22Rv1 (cell line): ENCODE data around the gene OARD1.

Experiments used
- ZFX ChIP-seq: fragments of 450-650 bp; IDR thresholded peaks from 2 replicates; pipeline ENCODE4 v1.6.1; 2017; ENCODE audit warnings: antibody characterized with exemption, borderline replicate concordance
- TF ChIP-seq, protein P1 (sequence below): fragments of 450-650 bp; IDR thresholded peaks from 2 replicates; pipeline ENCODE4 v1.5.1; 2017; ENCODE audit warnings: mild to moderate bottlenecking

DNA sequence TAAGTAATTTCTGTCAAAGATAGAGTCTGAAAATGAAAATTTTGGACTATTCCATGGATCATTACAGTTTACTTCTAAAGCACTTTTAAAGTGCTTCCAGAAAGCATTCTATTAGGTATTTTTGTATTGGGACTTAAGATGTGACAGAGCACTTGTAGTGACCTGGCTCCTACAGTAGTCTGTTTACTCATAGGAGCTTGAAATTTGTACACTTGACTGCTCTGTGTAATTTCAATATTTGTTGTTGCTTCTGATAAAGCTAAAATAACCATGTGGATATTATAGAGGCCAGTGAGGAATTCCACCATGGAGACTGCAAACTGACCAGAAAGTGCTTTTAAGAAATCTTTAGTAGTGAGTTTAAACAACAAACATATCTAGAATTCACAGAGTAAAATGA is 10.9 kb upstream of the OARD1 start:
- TF ChIP-seq, protein P1, sequence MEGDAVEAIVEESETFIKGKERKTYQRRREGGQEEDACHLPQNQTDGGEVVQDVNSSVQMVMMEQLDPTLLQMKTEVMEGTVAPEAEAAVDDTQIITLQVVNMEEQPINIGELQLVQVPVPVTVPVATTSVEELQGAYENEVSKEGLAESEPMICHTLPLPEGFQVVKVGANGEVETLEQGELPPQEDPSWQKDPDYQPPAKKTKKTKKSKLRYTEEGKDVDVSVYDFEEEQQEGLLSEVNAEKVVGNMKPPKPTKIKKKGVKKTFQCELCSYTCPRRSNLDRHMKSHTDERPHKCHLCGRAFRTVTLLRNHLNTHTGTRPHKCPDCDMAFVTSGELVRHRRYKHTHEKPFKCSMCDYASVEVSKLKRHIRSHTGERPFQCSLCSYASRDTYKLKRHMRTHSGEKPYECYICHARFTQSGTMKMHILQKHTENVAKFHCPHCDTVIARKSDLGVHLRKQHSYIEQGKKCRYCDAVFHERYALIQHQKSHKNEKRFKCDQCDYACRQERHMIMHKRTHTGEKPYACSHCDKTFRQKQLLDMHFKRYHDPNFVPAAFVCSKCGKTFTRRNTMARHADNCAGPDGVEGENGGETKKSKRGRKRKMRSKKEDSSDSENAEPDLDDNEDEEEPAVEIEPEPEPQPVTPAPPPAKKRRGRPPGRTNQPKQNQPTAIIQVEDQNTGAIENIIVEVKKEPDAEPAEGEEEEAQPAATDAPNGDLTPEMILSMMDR, result no peak
- TF ChIP-seq ZFX, result no peak
